IMR-90 (cell line): ENCODE data around the gene ALX4. TPM values are rescaled to one million over a fixed set of nuclear protein-coding genes. Genes with fewer than 3 reads are reported as not detected.

Experiments used
- ATAC-seq: fragments of 200-7000 bp; cut with Tn5 transposase; 2 replicates; pipeline ENCODE4 v1.9.1; 2020; ENCODE audit warnings: low read depth, mild to moderate bottlenecking, moderate library complexity
- BruUV-seq: library from RNA; stranded (reverse); fragments of 400-500 nt; replicated peaks from 2 replicates; lab custom pipeline; 2021; lab: Mats Ljungman, UMichigan
- CTCF ChIA-PET: fragments of 300-600 bp; formaldehyde crosslinking; extraction: SDS; loops from one replicate; lab custom pipeline; 2021; ENCODE audit warnings: antibody characterized with exemption; lab: Yijun Ruan, JAX
- POLR2A ChIA-PET: fragments of 300-600 bp; sonication (Branson Sonifier 250); formaldehyde crosslinking; loops from one replicate; lab custom pipeline; 2022; ENCODE audit warnings: antibody characterized with exemption; ENCODE audit not compliant: unreplicated experiment; lab: Charles Lee
- DNase-seq: peaks from one replicate; pipeline ENCODE4 v3.0.0; 2013
- H2AFZ ChIP-seq: replicated peaks from 2 replicates; pipeline ENCODE3; 2013; ENCODE audit warnings: low read length, mild to moderate bottlenecking; ENCODE audit not compliant: poor library complexity
- H2AK5ac ChIP-seq: 2 replicates; pipeline ENCODE4 v1.6.1; 2013; ENCODE audit warnings: low read depth, low read length, inconsistent platforms
- H2AK9ac ChIP-seq: replicated peaks from 2 replicates; pipeline ENCODE3; 2013; ENCODE audit warnings: mild to moderate bottlenecking, low read depth, low read length, moderate library complexity; ENCODE audit not compliant: poor library complexity
- H2BK120ac ChIP-seq: 2 replicates; pipeline ENCODE4 v1.6.1; 2013; ENCODE audit warnings: low read depth, low read length, inconsistent platforms
- H2BK15ac ChIP-seq: 3 replicates; pipeline ENCODE4 v1.6.1; 2013; ENCODE audit warnings: low read depth, low read length, inconsistent platforms
- H2BK20ac ChIP-seq: 2 replicates; pipeline ENCODE4 v1.6.1; 2013; ENCODE audit warnings: low read depth, mild to moderate bottlenecking, inconsistent platforms, low read length, moderate library complexity
- H2BK5ac ChIP-seq: 2 replicates; pipeline ENCODE4 v1.6.1; 2013; ENCODE audit warnings: mild to moderate bottlenecking, low read depth, low read length, inconsistent platforms; ENCODE audit not compliant: poor library complexity, severe bottlenecking
- H3K14ac ChIP-seq: replicated peaks from 2 replicates; pipeline ENCODE4 v1.6.1; 2013; ENCODE audit warnings: low read depth, low read length, inconsistent platforms
- H3K18ac ChIP-seq: 2 replicates; pipeline ENCODE4 v1.6.1; 2013; ENCODE audit warnings: low read depth, low read length, control low read depth
- H3K23ac ChIP-seq: 2 replicates; pipeline ENCODE4 v1.6.1; 2013; ENCODE audit warnings: low read depth, low read length, inconsistent platforms
- H3K27ac ChIP-seq: 2 replicates; pipeline ENCODE4 v1.5.1; 2013; ENCODE audit warnings: mild to moderate bottlenecking, control low read depth, low read length; ENCODE audit not compliant: insufficient read depth
- H3K27me3 ChIP-seq: 2 replicates; pipeline ENCODE4 v1.6.1; 2013; ENCODE audit warnings: low read length; ENCODE audit not compliant: control insufficient read depth, insufficient read depth
- H3K36me3 ChIP-seq: 2 replicates; pipeline ENCODE4 v1.6.1; 2013; ENCODE audit warnings: low read length, mixed read lengths; ENCODE audit not compliant: control insufficient read depth, insufficient read depth
- H3K4ac ChIP-seq: 2 replicates; pipeline ENCODE4 v1.6.1; 2013; ENCODE audit warnings: low read depth, low read length, inconsistent platforms
- H3K4me1 ChIP-seq: 2 replicates; pipeline ENCODE4 v1.6.1; 2013; ENCODE audit warnings: low read length, mixed read lengths; ENCODE audit not compliant: control insufficient read depth, insufficient read depth
- H3K4me2 ChIP-seq: 2 replicates; pipeline ENCODE4 v1.6.1; 2013; ENCODE audit warnings: low read depth, mild to moderate bottlenecking, control low read depth, low read length, moderate library complexity
- H3K4me3 ChIP-seq: 2 replicates; pipeline ENCODE4 v1.5.1; 2013; ENCODE audit warnings: low read depth, mild to moderate bottlenecking, control low read depth, low read length, moderate library complexity; ENCODE audit not compliant: insufficient read depth
- H3K56ac ChIP-seq: 2 replicates; pipeline ENCODE4 v1.6.1; 2013; ENCODE audit warnings: low read length, inconsistent platforms; ENCODE audit not compliant: insufficient read depth; ENCODE audit errors: extremely low read depth
- H3K79me1 ChIP-seq, 2 experiments: 2 replicates each; pipeline ENCODE4 v1.6.1; 2013; ENCODE audit warnings: low read length in 2 of 2, inconsistent platforms in 1 of 2, low read depth in 1 of 2
- H3K9ac ChIP-seq: 2 replicates; pipeline ENCODE4 v1.6.1; 2013; ENCODE audit warnings: low read depth, low read length, control low read depth
- H3K9me1 ChIP-seq: 2 replicates; pipeline ENCODE4 v1.6.1; 2013; ENCODE audit warnings: low read length, inconsistent platforms; ENCODE audit not compliant: insufficient read depth
- H3K9me3 ChIP-seq: 2 replicates; pipeline ENCODE4 v1.6.1; 2013; ENCODE audit warnings: low read length; ENCODE audit not compliant: control insufficient read depth, insufficient read depth
- H4K20me1 ChIP-seq: 2 replicates; pipeline ENCODE4 v1.6.1; 2013; ENCODE audit warnings: low read length, inconsistent platforms; ENCODE audit not compliant: insufficient read depth
- H4K5ac ChIP-seq: 2 replicates; pipeline ENCODE4 v1.6.1; 2013; ENCODE audit warnings: mild to moderate bottlenecking, low read depth, low read length, control low read depth
- H4K8ac ChIP-seq, 2 experiments: 2 replicates each; pipeline ENCODE4 v1.6.1; 2013; ENCODE audit warnings: low read depth in 2 of 2, low read length in 2 of 2, control low read depth in 1 of 2, inconsistent platforms in 1 of 2
- H4K91ac ChIP-seq: 2 replicates; pipeline ENCODE4 v1.6.1; 2013; ENCODE audit warnings: low read depth, low read length, inconsistent platforms; ENCODE audit not compliant: insufficient read depth
- BHLHE40 ChIP-seq: fragments of 150-350 bp; IDR thresholded peaks from 2 replicates; pipeline ENCODE4 v1.6.1; 2016; ENCODE audit warnings: mild to moderate bottlenecking, low read depth, low read length
- CEBPB ChIP-seq: IDR thresholded peaks from 2 replicates; pipeline ENCODE4 v1.6.1; 2012; ENCODE audit warnings: low read depth, low read length, improper control_type of control experiment
- CHD1 ChIP-seq: IDR thresholded peaks from 2 replicates; pipeline ENCODE4 v1.6.1; 2012; ENCODE audit warnings: low read depth, low read length, improper control_type of control experiment
- ELK1 ChIP-seq: fragments of 150-350 bp; IDR thresholded peaks from 2 replicates; pipeline ENCODE4 v1.6.1; 2016; ENCODE audit warnings: low read depth, mild to moderate bottlenecking, low read length, moderate library complexity, borderline replicate concordance
- FOS ChIP-seq: fragments of 150-350 bp; IDR thresholded peaks from 2 replicates; pipeline ENCODE4 v1.6.1; 2016; ENCODE audit warnings: low read depth, low read length
- MAFK ChIP-seq: IDR thresholded peaks from 2 replicates; pipeline ENCODE4 v1.6.1; 2012; ENCODE audit warnings: low read depth, low read length, improper control_type of control experiment
- MAZ ChIP-seq: IDR thresholded peaks from 2 replicates; pipeline ENCODE4 v1.6.1; 2012; ENCODE audit warnings: low read depth, mild to moderate bottlenecking, low read length, improper control_type of control experiment, moderate library complexity, borderline replicate concordance
- MXI1 ChIP-seq: IDR thresholded peaks from 2 replicates; pipeline ENCODE4 v1.6.1; 2012; ENCODE audit warnings: low read depth, mild to moderate bottlenecking, low read length, moderate library complexity, borderline replicate concordance
- NFE2L2 ChIP-seq: fragments of 150-350 bp; IDR thresholded peaks from 2 replicates; pipeline ENCODE4 v1.6.1; 2016; ENCODE audit warnings: low read depth, mild to moderate bottlenecking, low read length
- POLR2A ChIP-seq: IDR thresholded peaks from 2 replicates; pipeline ENCODE4 v1.6.1; 2012; ENCODE audit warnings: mild to moderate bottlenecking, low read depth, low read length
- RAD21 ChIP-seq: IDR thresholded peaks from 2 replicates; pipeline ENCODE4 v1.6.1; 2012; ENCODE audit warnings: low read length, improper control_type of control experiment
- RCOR1 ChIP-seq: IDR thresholded peaks from 2 replicates; pipeline ENCODE4 v1.6.1; 2012; ENCODE audit warnings: mild to moderate bottlenecking, low read length, improper control_type of control experiment; ENCODE audit not compliant: insufficient replicate concordance
- RFX5 ChIP-seq: IDR thresholded peaks from 2 replicates; pipeline ENCODE4 v1.8.0; 2012; ENCODE audit warnings: low read depth, mild to moderate bottlenecking, low read length, moderate library complexity
- SMC3 ChIP-seq: fragments of 150-350 bp; IDR thresholded peaks from 2 replicates; pipeline ENCODE4 v1.6.1; 2016; ENCODE audit warnings: low read depth, mild to moderate bottlenecking, antibody characterized with exemption, low read length, moderate library complexity
- USF2 ChIP-seq: fragments of 150-350 bp; IDR thresholded peaks from 2 replicates; pipeline ENCODE4 v1.6.1; 2017; ENCODE audit warnings: mild to moderate bottlenecking, antibody characterized with exemption, low read length, low read depth
- WGBS, 2 experiments: methylation state at CpG; one replicate each; pipeline versions ENCODE4 v1.1.5 to v1.1.7; 2013; ENCODE audit warnings: missing lambda C conversion rate in 2 of 2; ENCODE audit not compliant: insufficient read length in 1 of 2; ENCODE audit errors: extremely low coverage in 2 of 2; 5-methylcytosine and 5-hydroxymethylcytosine counted together
- dilution Hi-C: fragments of 300-500 bp; cut with HindIII; formaldehyde crosslinking; loops from one replicate; pipeline ENCODE4 v1.14.3; 2018; ENCODE audit warnings: low sequenced_read_pairs; ENCODE audit not compliant: unreplicated experiment
- in situ Hi-C: fragments of 300-500 bp; cut with MboI; formaldehyde crosslinking; loops from 3 replicates; pipeline ENCODE4 v1.14.3; 2019; ENCODE audit warnings: low sequenced_read_pairs, inconsistent platforms, mixed read lengths
- intact Hi-C: fragments of 100-400 bp; cut with micrococcal nuclease; formaldehyde crosslinking; loops from 2 replicates; pipeline ENCODE4 v1.10.0; 2022
- polyA plus RNA-seq, 3 experiments: library from polyadenylated mRNA; depleted of rRNA; stranded (reverse); fragments of >200 nt; gene quantifications; 2 replicates each; pipeline ENCODE4 v1.2.3, GENCODE V29; 2012; ENCODE audit warnings: low replicate concordance in 1 of 3
- total RNA-seq: library from RNA; depleted of rRNA; stranded (reverse); fragments of >200 nt; gene quantifications from 2 replicates; pipeline ENCODE4 v1.2.3, GENCODE V29; 2012
- TF ChIP-seq, protein P1 (sequence below): conservative IDR thresholded peaks from 2 replicates; pipeline ENCODE4 v1.5.1; 2012; ENCODE audit warnings: mild to moderate bottlenecking, low read depth, low read length, improper control_type of control experiment

Gene ALX4
- total and polyA plus RNA-seq, 2 of the 4 experiments (the other 2 are of a cell fraction), result not detected

- no peaks in the 10 kb centered on the region for H3K79me1 ChIP-seq
- no peak overlapping the region for H3K4ac ChIP-seq
- no peaks in the 10 kb centered on the region; the same call in 1 of the 2 replicates for H3K9me1 ChIP-seq
- H2AK9ac ChIP-seq, result no peak overlapping the region
- no peaks in the 10 kb centered on the region for H3K36me3 ChIP-seq
- TF ChIP-seq NFE2L2 (no peak), MAZ (no peak), CHD1 (no peak), RCOR1 (no peak), MAFK (no peak), RFX5 (no peak), BHLHE40 (no peak), SMC3 (no peak), CEBPB (no peak), ELK1 (no peak), FOS (no peak), RAD21 (no peak), MXI1 (no peak), USF2 (no peak), POLR2A (no peak)
- TF ChIP-seq, protein P1, sequence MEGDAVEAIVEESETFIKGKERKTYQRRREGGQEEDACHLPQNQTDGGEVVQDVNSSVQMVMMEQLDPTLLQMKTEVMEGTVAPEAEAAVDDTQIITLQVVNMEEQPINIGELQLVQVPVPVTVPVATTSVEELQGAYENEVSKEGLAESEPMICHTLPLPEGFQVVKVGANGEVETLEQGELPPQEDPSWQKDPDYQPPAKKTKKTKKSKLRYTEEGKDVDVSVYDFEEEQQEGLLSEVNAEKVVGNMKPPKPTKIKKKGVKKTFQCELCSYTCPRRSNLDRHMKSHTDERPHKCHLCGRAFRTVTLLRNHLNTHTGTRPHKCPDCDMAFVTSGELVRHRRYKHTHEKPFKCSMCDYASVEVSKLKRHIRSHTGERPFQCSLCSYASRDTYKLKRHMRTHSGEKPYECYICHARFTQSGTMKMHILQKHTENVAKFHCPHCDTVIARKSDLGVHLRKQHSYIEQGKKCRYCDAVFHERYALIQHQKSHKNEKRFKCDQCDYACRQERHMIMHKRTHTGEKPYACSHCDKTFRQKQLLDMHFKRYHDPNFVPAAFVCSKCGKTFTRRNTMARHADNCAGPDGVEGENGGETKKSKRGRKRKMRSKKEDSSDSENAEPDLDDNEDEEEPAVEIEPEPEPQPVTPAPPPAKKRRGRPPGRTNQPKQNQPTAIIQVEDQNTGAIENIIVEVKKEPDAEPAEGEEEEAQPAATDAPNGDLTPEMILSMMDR, result no peak
- no peak overlapping the region for H3K56ac ChIP-seq
- POLR2A ChIA-PET, result no interaction called here
- H3K9me3 ChIP-seq, result no peaks in the 10 kb centered on the region
- H4K5ac ChIP-seq, result no peak overlapping the region
- peaks cover 2% of the 10 kb centered on the region; the same call in 1 of the 2 replicates for H3K27me3 ChIP-seq
- H2AK5ac ChIP-seq, result no peak overlapping the region
- H2BK120ac ChIP-seq, result no peak overlapping the region
- DNase-seq (no peak), ATAC-seq (no peak)
- H3K18ac ChIP-seq, result no peak overlapping the region
- CTCF ChIA-PET, result no interaction called here
- H2AFZ ChIP-seq, result no peak overlapping the region
- no peak overlapping the region for H2BK15ac ChIP-seq
- dilution Hi-C loops, result no loop called here
- intact Hi-C loops, result no loop called here
- no peak overlapping the region for H3K4me3 ChIP-seq
- H4K20me1 ChIP-seq, result no peaks in the 10 kb centered on the region
- H2BK20ac ChIP-seq, result no peak overlapping the region
- BruUV-seq, result no TSS peak
- H3K9ac ChIP-seq, result no peak overlapping the region
- H3K27ac ChIP-seq, result no peak overlapping the region
- no peak overlapping the region for H3K23ac ChIP-seq
- in situ Hi-C loops, result no loop called here
- H4K91ac ChIP-seq, result no peak overlapping the region
- H4K8ac ChIP-seq, result no peak overlapping the region
- peaks cover 2% of the 10 kb centered on the region; the same call in 1 of the 2 replicates for H3K4me1 ChIP-seq
- no peak overlapping the region for H3K14ac ChIP-seq
- no peak overlapping the region for H2BK5ac ChIP-seq
- WGBS, 2 experiments, result 66% methylated on average over 5 of the region's 8 CpGs; no CpG with 5 or more reads in 1 of the 2 experiments
- H3K4me2 ChIP-seq, result no peak overlapping the region
Observed at GRCh38 chr11:44264438-44264749, 45.5 kb downstream of the ALX4 start.
